Measurements from ENCODE around the gene ACSM3.

The ACSM3 gene

GRCh38 chr16:20807862-20808261, 44.0 kb downstream of the ACSM3 start:
- H3K27ac ChIP-seq (ENCODE audit: low read length), result no peak overlapping the region
- H3K9ac ChIP-seq (ENCODE audit: low read length), result no peak overlapping the region
- no peaks in the 10 kb centered on the region for H3K4me1 ChIP-seq (ENCODE audit: control insufficient read depth, low read depth, low read length)
- no peaks in the 10 kb centered on the region for H3K9me3 ChIP-seq (ENCODE audit: control insufficient read depth, low read depth, low read length)
- H3K36me3 ChIP-seq (ENCODE audit: control insufficient read depth, low read depth, low read length), result no peaks in the 10 kb centered on the region
- no peak overlapping the region for H3K4me3 ChIP-seq (ENCODE audit: low read length)
- H3K27me3 ChIP-seq (ENCODE audit: control insufficient read depth, insufficient read depth, low read length), result no peaks in the 10 kb centered on the region

GRCh38 chr16:20811889-20812439, 48.1 kb downstream of the ACSM3 start:
- Histone ChIP-seq H3K4me1 (ENCODE audit: control insufficient read depth, low read depth, low read length) (no peaks in the 10 kb centered on the region), H3K9ac (ENCODE audit: low read length) (no peak overlapping the region), H3K36me3 (ENCODE audit: control insufficient read depth, low read depth, low read length) (peaks cover 8% of the 10 kb centered on the region), H3K4me3 (ENCODE audit: low read length) (no peak overlapping the region), H3K27ac (ENCODE audit: low read length) (no peak overlapping the region), H3K27me3 (ENCODE audit: control insufficient read depth, insufficient read depth, low read length) (no peaks in the 10 kb centered on the region), H3K9me3 (ENCODE audit: control insufficient read depth, low read depth, low read length) (no peaks in the 10 kb centered on the region)

- peaks cover 8% of the 10 kb centered on the region for H3K36me3 ChIP-seq (ENCODE audit: control insufficient read depth, low read depth, low read length)
- H3K9me3 ChIP-seq (ENCODE audit: control insufficient read depth, low read depth, low read length), result no peaks in the 10 kb centered on the region
- H3K27me3 ChIP-seq (ENCODE audit: control insufficient read depth, insufficient read depth, low read length), result no peaks in the 10 kb centered on the region
- H3K9ac ChIP-seq (ENCODE audit: low read length), result no peak overlapping the region
- no peak overlapping the region for H3K27ac ChIP-seq (ENCODE audit: low read length)
- H3K4me1 ChIP-seq (ENCODE audit: control insufficient read depth, low read depth, low read length), result no peaks in the 10 kb centered on the region
- no peak overlapping the region for H3K4me3 ChIP-seq (ENCODE audit: low read length)
Observed at GRCh38 chr16:20812510-20812909, 48.7 kb downstream of the ACSM3 start.

GRCh38 chr16:20814784-20815183, 51.0 kb downstream of the ACSM3 start:
- H3K4me1 ChIP-seq (ENCODE audit: control insufficient read depth, low read depth, low read length), result no peaks in the 10 kb centered on the region
- no peaks in the 10 kb centered on the region for H3K9me3 ChIP-seq (ENCODE audit: control insufficient read depth, low read depth, low read length)
- H3K36me3 ChIP-seq (ENCODE audit: control insufficient read depth, low read depth, low read length), result peaks cover 12% of the 10 kb centered on the region
- no peak overlapping the region for H3K27ac ChIP-seq (ENCODE audit: low read length)
- H3K4me3 ChIP-seq (ENCODE audit: low read length), result no peak overlapping the region
- no peaks in the 10 kb centered on the region for H3K27me3 ChIP-seq (ENCODE audit: control insufficient read depth, insufficient read depth, low read length)
- H3K9ac ChIP-seq (ENCODE audit: low read length), result no peak overlapping the region

GRCh38 chr16:20818929-20819585, 55.2 kb downstream of the ACSM3 start:
- Histone ChIP-seq H3K4me1 (ENCODE audit: control insufficient read depth, low read depth, low read length) (no peaks in the 10 kb centered on the region), H3K27me3 (ENCODE audit: control insufficient read depth, insufficient read depth, low read length) (no peaks in the 10 kb centered on the region), H3K36me3 (ENCODE audit: control insufficient read depth, low read depth, low read length) (peaks cover 24% of the 10 kb centered on the region)

GRCh38 chr16:20821682-20822081, 57.9 kb downstream of the ACSM3 start:
- Histone ChIP-seq H3K4me1 (ENCODE audit: control insufficient read depth, low read depth, low read length) (no peaks in the 10 kb centered on the region), H3K9me3 (ENCODE audit: control insufficient read depth, low read depth, low read length) (no peaks in the 10 kb centered on the region), H3K27ac (ENCODE audit: low read length) (no peak overlapping the region), H3K27me3 (ENCODE audit: control insufficient read depth, insufficient read depth, low read length) (no peaks in the 10 kb centered on the region), H3K9ac (ENCODE audit: low read length) (no peak overlapping the region), H3K36me3 (ENCODE audit: control insufficient read depth, low read depth, low read length) (peaks cover 31% of the 10 kb centered on the region), H3K4me3 (ENCODE audit: low read length) (no peak overlapping the region)

More at GRCh38 chr16:20818929-20819585, 55.2 kb downstream of the ACSM3 start:
- no peak overlapping the region for H3K9ac ChIP-seq (ENCODE audit: low read length)
- no peak overlapping the region for H3K27ac ChIP-seq (ENCODE audit: low read length)
- H3K9me3 ChIP-seq (ENCODE audit: control insufficient read depth, low read depth, low read length), result no peaks in the 10 kb centered on the region
- no peak overlapping the region for H3K4me3 ChIP-seq (ENCODE audit: low read length)

GRCh38 chr16:20822521-20823325, 58.9 kb downstream of the ACSM3 start:
- Histone ChIP-seq H3K27me3 (ENCODE audit: control insufficient read depth, insufficient read depth, low read length) (no peaks in the 10 kb centered on the region), H3K4me3 (ENCODE audit: low read length) (no peak overlapping the region), H3K27ac (ENCODE audit: low read length) (no peak overlapping the region), H3K4me1 (ENCODE audit: control insufficient read depth, low read depth, low read length) (no peaks in the 10 kb centered on the region), H3K9me3 (ENCODE audit: control insufficient read depth, low read depth, low read length) (no peaks in the 10 kb centered on the region), H3K9ac (ENCODE audit: low read length) (no peak overlapping the region), H3K36me3 (ENCODE audit: control insufficient read depth, low read depth, low read length) (peaks cover 38% of the 10 kb centered on the region)

GRCh38 chr16:20826039-20826566, 62.3 kb downstream of the ACSM3 start:
- no peak overlapping the region for H3K9ac ChIP-seq (ENCODE audit: low read length)
- peaks cover 45% of the 10 kb centered on the region for H3K36me3 ChIP-seq (ENCODE audit: control insufficient read depth, low read depth, low read length)
- H3K27me3 ChIP-seq (ENCODE audit: control insufficient read depth, insufficient read depth, low read length), result no peaks in the 10 kb centered on the region
- no peak overlapping the region for H3K27ac ChIP-seq (ENCODE audit: low read length)
- H3K9me3 ChIP-seq (ENCODE audit: control insufficient read depth, low read depth, low read length), result no peaks in the 10 kb centered on the region
- H3K4me1 ChIP-seq (ENCODE audit: control insufficient read depth, low read depth, low read length), result no peaks in the 10 kb centered on the region
- H3K4me3 ChIP-seq (ENCODE audit: low read length), result no peak overlapping the region

GRCh38 chr16:20829536-20829935, 65.7 kb downstream of the ACSM3 start:
- no peaks in the 10 kb centered on the region for H3K27me3 ChIP-seq (ENCODE audit: control insufficient read depth, insufficient read depth, low read length)
- H3K9me3 ChIP-seq (ENCODE audit: control insufficient read depth, low read depth, low read length), result no peaks in the 10 kb centered on the region
- H3K36me3 ChIP-seq (ENCODE audit: control insufficient read depth, low read depth, low read length), result peaks cover 32% of the 10 kb centered on the region
- no peaks in the 10 kb centered on the region for H3K4me1 ChIP-seq (ENCODE audit: control insufficient read depth, low read depth, low read length)
- H3K4me3 ChIP-seq (ENCODE audit: low read length), result no peak overlapping the region
- no peak overlapping the region for H3K9ac ChIP-seq (ENCODE audit: low read length)
- H3K27ac ChIP-seq (ENCODE audit: low read length), result no peak overlapping the region

GRCh38 chr16:20830372-20830771, 66.6 kb downstream of the ACSM3 start:
- Histone ChIP-seq H3K36me3 (ENCODE audit: control insufficient read depth, low read depth, low read length) (peaks cover 29% of the 10 kb centered on the region), H3K27ac (ENCODE audit: low read length) (no peak overlapping the region), H3K4me1 (ENCODE audit: control insufficient read depth, low read depth, low read length) (no peaks in the 10 kb centered on the region), H3K27me3 (ENCODE audit: control insufficient read depth, insufficient read depth, low read length) (no peaks in the 10 kb centered on the region), H3K9me3 (ENCODE audit: control insufficient read depth, low read depth, low read length) (no peaks in the 10 kb centered on the region), H3K4me3 (ENCODE audit: low read length) (no peak overlapping the region), H3K9ac (ENCODE audit: low read length) (no peak overlapping the region)

- H3K9ac ChIP-seq (ENCODE audit: low read length), result no peak overlapping the region
- peaks cover 5% of the 10 kb centered on the region for H3K9me3 ChIP-seq (ENCODE audit: control insufficient read depth, low read depth, low read length)
- H3K27ac ChIP-seq (ENCODE audit: low read length), result no peak overlapping the region
- no peaks in the 10 kb centered on the region for H3K4me1 ChIP-seq (ENCODE audit: control insufficient read depth, low read depth, low read length)
- no peaks in the 10 kb centered on the region for H3K27me3 ChIP-seq (ENCODE audit: control insufficient read depth, insufficient read depth, low read length)
- peaks cover 17% of the 10 kb centered on the region for H3K36me3 ChIP-seq (ENCODE audit: control insufficient read depth, low read depth, low read length)
- no peak overlapping the region for H3K4me3 ChIP-seq (ENCODE audit: low read length)
Observed at GRCh38 chr16:20833086-20833485, 69.3 kb downstream of the ACSM3 start.
